Esophagus squamous epithelium (tissue), 5 donors: ENCODE data around the gene ADAMTS13. TPM values are rescaled to one million over a fixed set of nuclear protein-coding genes. Genes with fewer than 3 reads are reported as not detected.
"Not testable (repeated sequence)": the region's sequence is repeated elsewhere in the genome, so short reads cannot be mapped to it uniquely, and the experiment has no call there.

ENCODE experiments used
- DNase-seq: peaks from one replicate; lab custom pipeline; 2025; lab: John Stamatoyannopoulos, UW
- H3K27ac ChIP-seq, 4 donors: fragments of 200-600 bp; sonication (generic); one replicate each; pipeline ENCODE4 v1.5.1; 2016 to 2019; ENCODE audit warnings: mild to moderate bottlenecking in 1 of 4
- H3K27me3 ChIP-seq, 4 donors: fragments of 200-600 bp; sonication (generic); 1 replicate in 3 of 4; 2 replicates in 1 of 4; pipeline versions ENCODE4 v1.5.1 to v1.6.0; 2017 to 2021; ENCODE audit warnings: antibody characterized with exemption in 1 of 4
- H3K36me3 ChIP-seq, 3 donors: fragments of 200-600 bp; sonication (generic); one replicate each; pipeline ENCODE4 v1.5.1; 2016 to 2019
- H3K4me1 ChIP-seq, 3 donors: fragments of 200-600 bp; sonication (generic); one replicate each; pipeline ENCODE4 v1.5.1; 2017 to 2019
- H3K4me3 ChIP-seq, 4 donors: fragments of 200-600 bp; sonication (generic); 1 replicate in 3 of 4; 2 replicates in 1 of 4; pipeline ENCODE4 v1.5.1; 2016 to 2019; ENCODE audit warnings: mild to moderate bottlenecking in 2 of 4, moderate library complexity in 1 of 4
- H3K9me3 ChIP-seq, 3 donors: fragments of 200-600 bp; sonication (generic); one replicate each; pipeline ENCODE4 v1.5.1; 2016 to 2019
- CTCF ChIP-seq, 6 experiments: fragments of 450-650 bp in 4 of 6; fragments of 200-600 bp in 2 of 6; sonication (generic) in 2 of 6; IDR thresholded peaks; one replicate each; pipeline ENCODE4 v1.5.1; 2016 to 2019; ENCODE audit warnings: antibody characterized with exemption in 6 of 6, mild to moderate bottlenecking in 4 of 6, moderate library complexity in 4 of 6
- POLR2A ChIP-seq, 4 donors: fragments of 450-650 bp; IDR thresholded peaks; one replicate each; pipeline ENCODE4 v1.6.1; 2017; ENCODE audit warnings: antibody characterized with exemption in 4 of 4, mild to moderate bottlenecking in 4 of 4, moderate library complexity in 3 of 4
- WGBS, 2 donors: methylation state at CpG; one replicate each; pipeline ENCODE4 v1.1.5; 2018; 5-methylcytosine and 5-hydroxymethylcytosine counted together
- intact Hi-C: fragments of 100-400 bp; cut with DNase I; formaldehyde crosslinking; loops from one replicate; pipeline ENCODE4 v1.15.0; 2022
- total RNA-seq, 4 donors: library from RNA; depleted of rRNA; stranded (reverse); fragments of >200 nt; gene quantifications; one replicate each; pipeline ENCODE4 v1.1.0, GENCODE V29; 2016
- donor health status: DM: yes; HTN: yes; CAD: no.

The ADAMTS13 gene
- total RNA-seq, 4 donors from 2014 or later, result 0.21 to 2.5 (median 0.33) TPM

GRCh38 chr9:133387680-133388079, 34.5 kb upstream of the ADAMTS13 start:
- 44 to 64% methylated on average over 4 to 9 of the region's 9 CpGs for WGBS, 2 donors
- H3K9me3 ChIP-seq, result no peaks in the 10 kb centered on the region
- no peak overlapping the region for H3K4me3 ChIP-seq
- H3K27ac ChIP-seq, result no peak overlapping the region
- H3K36me3 ChIP-seq, result no peaks in the 10 kb centered on the region
- no peak for TF ChIP-seq CTCF (IDR thresholded peaks at IDR 0.05)
- TF ChIP-seq POLR2A (IDR thresholded peaks at IDR 0.05), result no peak
- intact Hi-C loops, result no loop called here
- peaks cover 6 to 17% (median 9%) of the 10 kb centered on the region in 3 donors for H3K4me1 ChIP-seq
- no peak for DNase-seq
- peaks cover 0 to 28% (median 0%) of the 10 kb centered on the region in 4 donors for H3K27me3 ChIP-seq

GRCh38 chr9:133389025-133389557, 33.1 kb upstream of the ADAMTS13 start:
- DNase-seq, result no peak
- TF ChIP-seq CTCF (IDR thresholded peaks at IDR 0.05) (no peak), POLR2A (IDR thresholded peaks at IDR 0.05) (no peak)
- Histone ChIP-seq H3K36me3 (no peaks in the 10 kb centered on the region), H3K27me3 (peaks cover 0 to 42% (median 0%) of the 10 kb centered on the region in 4 donors), H3K9me3 (no peaks in the 10 kb centered on the region), H3K4me3 (no peak overlapping the region), H3K4me1 (peaks cover 6 to 17% (median 9%) of the 10 kb centered on the region in 3 donors), H3K27ac (no peak overlapping the region)
- 84 to 97% methylated on average over 4 to 10 of the region's 12 CpGs for WGBS, 2 donors
- intact Hi-C loops, result no loop called here

- intact Hi-C loops, result no loop called here
- WGBS, 2 donors, result 83 to 94% methylated on average over 7 to 9 of the region's 13 CpGs
- Histone ChIP-seq H3K27ac (no peak overlapping the region), H3K4me1 (peaks cover 6 to 17% (median 9%) of the 10 kb centered on the region in 3 donors), H3K9me3 (no peaks in the 10 kb centered on the region), H3K27me3 (peaks cover 0 to 46% (median 0%) of the 10 kb centered on the region in 4 donors), H3K4me3 (no peak overlapping the region), H3K36me3 (no peaks in the 10 kb centered on the region)
- TF ChIP-seq CTCF (IDR thresholded peaks at IDR 0.05) (no peak), POLR2A (IDR thresholded peaks at IDR 0.05) (no peak)
- DNase-seq, result no peak
Measured at GRCh38 chr9:133389562-133389961, 32.6 kb upstream of the ADAMTS13 start.

GRCh38 chr9:133390713-133391112, 31.5 kb upstream of the ADAMTS13 start:
- peaks cover 6 to 17% (median 9%) of the 10 kb centered on the region in 3 donors for H3K4me1 ChIP-seq
- H3K36me3 ChIP-seq, result no peaks in the 10 kb centered on the region
- no peaks in the 10 kb centered on the region for H3K9me3 ChIP-seq
- no peak for DNase-seq
- H3K27me3 ChIP-seq, result peaks cover 0 to 56% (median 0%) of the 10 kb centered on the region in 4 donors
- 83 to 92% methylated on average over 4 to 6 of the region's 7 CpGs for WGBS, 2 donors
- H3K4me3 ChIP-seq, result no peak overlapping the region
- TF ChIP-seq POLR2A (IDR thresholded peaks at IDR 0.05) (no peak), CTCF (IDR thresholded peaks at IDR 0.05) (no peak)
- intact Hi-C loops, result no loop called here
- H3K27ac ChIP-seq, result no peak overlapping the region

- intact Hi-C loops, DNase-seq, H3K4me3 ChIP-seq, H3K9me3 ChIP-seq, H3K27ac ChIP-seq, H3K36me3 ChIP-seq: not testable (repeated sequence)
- Histone ChIP-seq H3K4me1 (peaks cover 6 to 17% (median 9%) of the 10 kb centered on the region in 3 donors), H3K27me3 (peaks cover 0 to 59% (median 0%) of the 10 kb centered on the region in 4 donors)
- no CpG with 5 or more reads among the region's 4 CpGs for WGBS, 2 donors
Measured at GRCh38 chr9:133391449-133391848, 30.7 kb upstream of the ADAMTS13 start.

- H3K36me3 ChIP-seq, H3K4me3 ChIP-seq, H3K9me3 ChIP-seq, intact Hi-C loops, H3K27ac ChIP-seq, DNase-seq: not testable (repeated sequence)
- Histone ChIP-seq H3K27me3 (peaks cover 0 to 68% (median 0%) of the 10 kb centered on the region in 4 donors), H3K4me1 (peaks cover 2 to 11% (median 6%) of the 10 kb centered on the region in 3 donors)
- 100% methylated on average over 3 of the region's 3 CpGs; no CpG with 5 or more reads in 1 of the 2 donors for WGBS, 2 donors
Measured at GRCh38 chr9:133392308-133392707, 29.9 kb upstream of the ADAMTS13 start.
